ENCODE results near the gene CLEC4G. TPM values are rescaled to one million over a fixed set of nuclear protein-coding genes. Genes with fewer than 3 reads are reported as not detected.

CLEC4G gene
- total and polyA plus RNA-seq, 2 of the 13 experiments (the other 11 are each of a cell fraction or from before 2014, with no cell fraction given), result not detected

DNA sequence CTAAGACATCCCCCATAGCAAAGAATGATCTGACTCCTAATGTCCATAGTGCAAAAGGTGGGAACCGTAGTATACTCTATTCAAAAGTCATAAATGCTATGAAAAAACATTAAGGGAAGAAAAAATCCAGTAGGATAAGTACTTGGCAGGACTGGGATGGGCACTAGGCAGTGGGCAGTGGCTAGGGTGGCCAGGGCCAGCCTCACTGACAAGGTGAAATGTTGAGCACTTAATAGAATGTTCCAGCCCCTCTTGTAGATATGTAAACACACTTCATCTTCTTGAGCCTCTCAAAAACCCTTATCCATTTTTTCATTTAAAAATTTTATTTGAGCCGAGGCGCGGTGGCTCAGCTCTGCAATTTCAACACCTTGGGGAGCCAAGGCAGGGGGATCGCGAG is 1.5 kb upstream of the CLEC4G start (continued):
- TF ChIP-seq PRDM15 (CRISPR knock-in tag; IDR thresholded peaks at IDR 0.05), result no peak
- no peak for TF ChIP-seq ZNF274 (CRISPR knock-in tag; IDR thresholded peaks at IDR 0.05)
- no peak for TF ChIP-seq ZMYM4 (CRISPR knock-in tag; IDR thresholded peaks at IDR 0.05)
- no peak for TF ChIP-seq SUZ12 (IDR thresholded peaks at IDR 0.05; ENCODE audit: low read depth, low read length)
- no peak for TF ChIP-seq NFIB (CRISPR knock-in tag; IDR thresholded peaks at IDR 0.05; ENCODE audit: borderline replicate concordance)
- no peak for TF ChIP-seq NR1H2 (CRISPR knock-in tag; IDR thresholded peaks at IDR 0.05; ENCODE audit: borderline replicate concordance, low read depth)
- no peak for TF ChIP-seq ZNF782 (CRISPR knock-in tag; IDR thresholded peaks at IDR 0.05; ENCODE audit: borderline replicate concordance)
- TF ChIP-seq, protein P1, sequence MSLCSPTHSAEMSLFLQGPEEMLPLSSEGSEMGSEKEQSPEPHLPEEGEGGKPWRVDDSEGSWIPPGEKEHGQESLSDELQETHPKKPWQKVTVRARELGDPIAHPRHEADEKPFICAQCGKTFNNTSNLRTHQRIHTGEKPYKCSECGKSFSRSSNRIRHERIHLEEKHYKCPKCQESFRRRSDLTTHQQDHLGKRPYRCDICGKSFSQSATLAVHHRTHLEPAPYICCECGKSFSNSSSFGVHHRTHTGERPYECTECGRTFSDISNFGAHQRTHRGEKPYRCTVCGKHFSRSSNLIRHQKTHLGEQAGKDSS (CRISPR knock-in tag; IDR thresholded peaks at IDR 0.05; ENCODE audit: borderline replicate concordance, low read depth), result no peak

GRCh38 chr19:7731615-7732014 is 295 bp downstream of the CLEC4G start:
- in situ Hi-C loops (cut with HindIII; ENCODE audit: extremely low pct_ligation_motif_present, low pct_unique_long_range_greater_than_20kb), result no loop called here
- TF ChIP-seq ZMYM3 (CRISPR knock-in tag; IDR thresholded peaks at IDR 0.05), result 0 out of 2 replicates have a peak, but pooled peaks have one; percentile 25
- no peak for TF ChIP-seq MTA3 (CRISPR knock-in tag; IDR thresholded peaks at IDR 0.05)
- TF ChIP-seq ZNF724P (CRISPR knock-in tag; IDR thresholded peaks at IDR 0.05; ENCODE audit: borderline replicate concordance), result no peak
- no peak for TF ChIP-seq CCDC6 (CRISPR knock-in tag; IDR thresholded peaks at IDR 0.05)
- TF ChIP-seq FOXA1 (IDR thresholded peaks at IDR 0.05), result no peak
- TF ChIP-seq FOXA1 (CRISPR knock-in tag; IDR thresholded peaks at IDR 0.05), result no peak
- TF ChIP-seq ZNF768 (CRISPR knock-in tag; IDR thresholded peaks at IDR 0.05), result peak; percentile 95
- no peak for TF ChIP-seq MEIS1 (CRISPR knock-in tag; IDR thresholded peaks at IDR 0.05; ENCODE audit: borderline replicate concordance)
- ChIA-PET POLR2A (no interaction called here), CTCF (ENCODE audit: low intra/inter-chr PET ratio, low total read pairs) (no interaction called here)
- no peak for FAIRE-seq
- H3K4me2 ChIP-seq (ENCODE audit: low read depth, low read length), result no peak overlapping the region
- no peaks in the 10 kb centered on the region for H3K79me2 ChIP-seq (ENCODE audit: insufficient read depth, low read length)
- no peak overlapping the region for H3K9ac ChIP-seq (ENCODE audit: insufficient read depth, low read depth, low read length)
- no peak for ATAC-seq
- no peaks in the 10 kb centered on the region for H3K9me3 ChIP-seq (ENCODE audit: low read length)
- H3K36me3 ChIP-seq (replicated peaks in 1 of 2; ENCODE audit: control insufficient read depth in 1 of 2, insufficient read depth in 2 of 2, low read length in 2 of 2), result no peaks in the 10 kb centered on the region
- no peak overlapping the region for H3K4me3 ChIP-seq (replicated peaks in 1 of 3; ENCODE audit: insufficient read depth in 1 of 3, low read depth in 2 of 3, low read length in 3 of 3)
- 30% methylated on average over 3 of the region's 5 CpGs for WGBS (ENCODE audit: low lambda C conversion rate)
- H3K27ac ChIP-seq (ENCODE audit: extremely low read length, insufficient read depth, low read length), result no peak overlapping the region
- no peaks in the 10 kb centered on the region for H3K4me1 ChIP-seq (ENCODE audit: insufficient read depth, low read length)
- no peak overlapping the region for H2AFZ ChIP-seq (ENCODE audit: low read length)
- peaks cover 1 to 31% of the 10 kb centered on the region in 2 experiments; a peak in 3 of 5 replicates for H3K27me3 ChIP-seq (ENCODE audit: control insufficient read depth in 1 of 2, insufficient read depth in 2 of 2, low read length in 2 of 2)
- BruUV-seq (replicated peaks), result no TSS peak
- no peaks in the 10 kb centered on the region for H4K20me1 ChIP-seq (ENCODE audit: insufficient read depth, low read length)
- DNase-seq (ENCODE audit: low spot score), result no peak
- intact Hi-C loops (cut with micrococcal nuclease; ENCODE audit: unreplicated experiment), result no loop called here
